ENCODE data around the gene HOXA7.

GRCh38 chr7:27158436-27159265 is 2.2 kb upstream of the HOXA7 start:
- TF ChIP-seq EZH2 (IDR thresholded peaks at IDR 0.05; ENCODE audit: borderline replicate concordance, low read depth, low read length, severe bottlenecking), result no peak
- no peak for TF ChIP-seq CTCF (IDR thresholded peaks at IDR 0.05; ENCODE audit: extremely low read depth in 1 of 2, insufficient read depth in 1 of 2, low read depth in 1 of 2, low read length in 2 of 2)
- TF ChIP-seq POLR2A (IDR thresholded peaks at IDR 0.05; ENCODE audit: low read depth, low read length), result no peak
- TF ChIP-seq POLR2AphosphoS5 (IDR thresholded peaks at IDR 0.05; ENCODE audit: insufficient read depth, low read depth, low read length), result no peak
- TF ChIP-seq FOS (IDR thresholded peaks at IDR 0.05; ENCODE audit: borderline replicate concordance, insufficient read depth, low read length), result no peak
- TF ChIP-seq MYC (IDR thresholded peaks at IDR 0.05; ENCODE audit: low read depth, low read length), result no peak
- no peak for TF ChIP-seq MAX (IDR thresholded peaks at IDR 0.05; ENCODE audit: insufficient read depth, insufficient read length)
